Spinal cord (tissue), 10 donors: Measurements from ENCODE around the gene ABL1. TPM values are rescaled to one million over a fixed set of nuclear protein-coding genes. Genes with fewer than 3 reads are reported as not detected.

ENCODE experiments used
- DNase-seq, 6 donors: peaks; one replicate each; pipeline versions ENCODE4 v3.0.0 to v3.0.0-alpha.2; 2013 to 2015; ENCODE audit warnings: low spot score in 6 of 6, low read depth in 4 of 6
- H3K27ac ChIP-seq: one replicate; pipeline ENCODE4 v1.5.1; 2013; ENCODE audit warnings: low read depth, low read length, control low read depth
- H3K27me3 ChIP-seq: one replicate; pipeline ENCODE4 v1.6.1; 2013; ENCODE audit warnings: low read length; ENCODE audit not compliant: control insufficient read depth, insufficient read depth
- H3K36me3 ChIP-seq: one replicate; pipeline ENCODE4 v1.6.1; 2013; ENCODE audit warnings: low read length; ENCODE audit not compliant: control insufficient read depth, insufficient read depth
- H3K4me1 ChIP-seq: one replicate; pipeline ENCODE4 v1.6.1; 2013; ENCODE audit warnings: low read length; ENCODE audit not compliant: control insufficient read depth, insufficient read depth
- H3K4me3 ChIP-seq: one replicate; pipeline ENCODE4 v1.5.1; 2013; ENCODE audit warnings: low read depth, low read length, control low read depth
- H3K9me3 ChIP-seq: one replicate; pipeline ENCODE4 v1.6.1; 2013; ENCODE audit warnings: low read length; ENCODE audit not compliant: control insufficient read depth, insufficient read depth
- WGBS: methylation state at CpG from one replicate; pipeline ENCODE4 v1.1.5; 2013; ENCODE audit warnings: missing lambda C conversion rate; ENCODE audit not compliant: insufficient coverage; 5-methylcytosine and 5-hydroxymethylcytosine counted together
- polyA plus RNA-seq, 2 donors: library from polyadenylated mRNA; unstranded; fragments of 120-200 nt; gene quantifications; one replicate each; pipeline ENCODE4 v1.2.1, GENCODE V29; 2013; ENCODE audit not compliant: insufficient read length in 2 of 2
- total RNA-seq, 2 donors: library from RNA; depleted of rRNA in 1 of 2; stranded (reverse); fragments of 120-200 nt in 1 of 2; fragments of >200 nt in 1 of 2; gene quantifications; one replicate each; pipeline versions ENCODE4 v1.2.3 to v1.2.4, GENCODE V29; 2013 to 2014
- donor health status: healthy.

The ABL1 gene
- total and polyA plus RNA-seq, 4 donors, result 36.6 to 72.7 (median 63.6) TPM

DNA sequence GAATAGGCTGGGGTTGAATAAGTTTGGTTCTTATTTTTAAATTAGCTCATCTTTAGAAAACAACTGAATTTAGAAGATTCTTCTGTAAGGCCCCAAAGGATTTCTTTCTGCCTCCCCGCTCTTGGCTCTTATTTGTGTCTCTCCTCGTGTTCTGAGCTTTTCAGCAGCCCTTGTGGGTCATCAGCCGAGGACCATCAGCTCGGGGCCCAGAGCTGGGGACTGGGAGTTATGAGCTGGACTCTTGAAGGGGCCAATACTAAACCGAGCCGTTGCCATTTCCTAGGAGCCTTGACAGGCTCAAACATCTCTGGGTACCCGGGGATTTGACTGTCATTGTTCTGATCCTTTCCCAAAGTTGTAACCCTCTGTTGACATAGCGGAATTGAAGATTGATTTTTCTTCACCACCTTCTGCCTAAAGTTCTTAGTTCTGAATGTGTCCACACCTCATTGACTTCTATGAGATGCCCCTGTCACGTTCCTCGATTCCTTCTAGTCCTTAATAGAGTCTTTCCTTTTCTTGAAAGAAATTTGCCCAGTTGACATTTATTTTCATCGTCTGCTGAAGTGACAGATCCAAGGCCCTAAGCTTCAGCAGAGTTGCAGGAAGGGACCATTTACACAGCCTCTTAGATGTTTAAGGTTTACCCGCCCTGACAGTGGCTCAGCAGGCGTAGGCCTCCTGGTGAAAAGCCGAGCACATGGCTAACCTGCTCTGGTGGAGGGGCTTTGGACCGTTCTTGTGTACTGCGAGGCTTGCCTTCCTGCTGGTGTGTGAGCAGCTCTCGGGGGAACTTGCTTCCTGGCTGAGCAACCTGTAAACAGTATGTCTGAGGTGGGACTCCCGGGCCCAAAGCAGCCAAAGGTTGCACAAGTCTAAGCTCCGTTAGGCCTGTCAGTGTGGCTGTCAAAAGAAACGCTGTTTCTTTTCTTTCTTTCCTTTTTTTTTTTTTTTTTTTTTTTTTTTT, 24.0 kb downstream of the ABL1 start:
- no peaks in the 10 kb centered on the region for H3K27me3 ChIP-seq
- peaks cover 41% of the 10 kb centered on the region for H3K36me3 ChIP-seq
- H3K9me3 ChIP-seq, result no peaks in the 10 kb centered on the region
- no peak for DNase-seq
- peaks cover 28% of the 10 kb centered on the region for H3K4me1 ChIP-seq
- WGBS, result 65% methylated on average over 16 of the region's 20 CpGs
- peak overlapping the region; percentile 59 for H3K27ac ChIP-seq
- H3K4me3 ChIP-seq, result no peak overlapping the region

DNA sequence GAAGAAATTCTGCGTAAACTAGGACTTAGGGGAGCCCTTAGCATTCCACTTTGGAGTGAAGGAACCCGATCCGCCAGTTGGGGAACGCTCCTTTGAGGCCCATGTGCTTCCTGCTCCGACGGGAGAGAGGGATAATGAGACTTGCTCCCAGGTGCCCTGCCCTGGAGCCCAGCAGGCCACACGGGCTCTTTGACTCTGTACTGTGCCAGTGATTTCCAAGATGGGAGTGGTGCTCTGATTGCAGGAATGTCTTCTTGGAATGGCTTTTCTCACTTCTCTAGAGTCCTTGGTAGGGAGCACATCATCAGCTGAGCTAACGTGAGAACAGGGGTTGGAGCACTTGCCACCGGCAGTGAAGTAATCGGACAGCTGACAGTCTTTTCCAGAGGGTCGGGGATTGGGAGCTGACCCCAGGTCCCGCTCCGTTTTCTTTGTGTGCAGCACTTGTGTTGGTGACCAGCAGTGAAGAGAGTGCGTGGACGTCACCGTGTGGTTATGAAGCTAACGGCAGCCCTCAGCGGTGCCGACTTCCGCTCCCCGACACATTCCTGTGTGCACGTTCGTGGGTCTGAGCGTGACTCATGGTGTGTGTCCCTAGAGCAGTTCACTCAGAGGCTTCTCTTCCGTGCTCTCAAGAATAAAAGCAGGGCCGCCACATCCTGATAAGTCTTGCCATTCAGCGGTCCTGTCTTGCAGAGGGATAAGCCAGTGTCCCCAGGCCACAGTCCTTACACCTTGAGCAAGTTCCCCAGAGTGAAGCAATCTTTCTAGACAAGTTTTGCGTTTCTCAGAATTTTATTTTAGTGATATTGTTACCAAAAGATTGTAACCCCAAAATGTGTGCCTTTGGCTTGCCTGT, 25.6 kb downstream of the ABL1 start:
- 55% methylated on average over 27 of the region's 28 CpGs for WGBS
- peak in 1 of 6 donors; percentile 60 for DNase-seq
- H3K27ac ChIP-seq, result peak overlapping the region; percentile 67
- peaks cover 29% of the 10 kb centered on the region for H3K4me1 ChIP-seq
- no peak overlapping the region for H3K4me3 ChIP-seq
- peaks cover 40% of the 10 kb centered on the region for H3K36me3 ChIP-seq
- no peaks in the 10 kb centered on the region for H3K9me3 ChIP-seq
- no peaks in the 10 kb centered on the region for H3K27me3 ChIP-seq

DNA sequence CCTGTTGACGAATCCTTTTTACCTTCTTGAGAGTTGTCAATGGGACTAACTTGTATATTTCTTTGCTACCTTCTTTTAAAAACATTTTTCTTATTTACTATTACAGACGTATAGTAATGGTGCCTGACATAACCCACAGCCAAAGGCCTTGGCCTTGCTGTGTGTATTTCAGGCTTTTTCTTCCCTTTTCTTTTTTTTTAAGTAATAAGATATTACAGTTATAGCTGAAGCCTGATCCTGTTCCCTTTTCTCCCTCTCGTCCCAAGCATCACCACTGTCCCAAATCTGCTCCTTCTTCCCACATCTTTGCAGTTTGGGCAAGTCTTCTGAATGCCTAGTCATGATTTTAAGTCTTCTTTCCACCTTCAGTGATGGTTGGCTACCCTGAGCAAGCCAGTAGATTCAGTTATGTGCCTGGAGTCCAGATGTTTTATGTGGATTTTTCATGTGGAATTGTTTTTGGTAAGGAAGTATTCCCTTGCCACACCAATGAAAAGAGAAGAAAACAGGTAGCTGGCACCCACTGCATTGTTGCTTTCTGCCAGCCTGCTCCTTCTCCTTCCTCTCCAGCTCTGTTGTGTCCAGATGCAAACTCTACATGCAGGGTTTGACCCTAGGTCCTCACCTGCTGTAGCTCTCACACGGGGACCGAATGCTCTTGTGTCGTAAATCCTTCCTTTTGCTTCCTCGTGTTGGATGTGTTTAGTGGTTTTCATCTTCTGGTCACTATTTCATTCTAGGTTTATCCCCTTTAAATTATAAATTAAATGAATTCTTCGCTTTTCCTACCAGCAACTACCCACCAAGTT, 26.5 kb downstream of the ABL1 start:
- Histone ChIP-seq H3K27me3 (no peaks in the 10 kb centered on the region), H3K27ac (peak overlapping the region; percentile 57)
- no CpG with 5 or more reads among the region's 8 CpGs for WGBS

DNA sequence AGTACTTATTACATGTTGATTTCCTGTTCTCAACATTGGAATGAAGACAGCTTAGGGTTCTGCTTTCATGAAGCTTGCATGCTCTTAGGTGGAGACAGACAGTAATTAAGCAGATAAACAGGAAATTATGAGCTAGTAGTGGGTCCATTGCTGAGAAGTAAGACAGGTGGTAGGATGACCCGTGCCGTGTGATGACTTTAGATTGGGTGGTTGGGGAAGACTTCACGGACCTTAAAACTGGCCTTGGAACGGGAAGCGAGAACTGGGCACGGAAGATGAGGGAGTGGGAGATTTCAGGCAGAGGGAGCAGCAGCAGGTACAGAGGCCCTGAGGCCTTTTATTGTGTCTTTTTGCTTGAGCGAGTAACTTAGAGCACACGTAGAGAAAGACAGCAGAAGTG, 27.2 kb downstream of the ABL1 start:
- H3K4me3 ChIP-seq, result no peak overlapping the region
- WGBS, result 92% methylated on average over 8 of the region's 8 CpGs
- peaks cover 33% of the 10 kb centered on the region for H3K36me3 ChIP-seq
- H3K9me3 ChIP-seq, result no peaks in the 10 kb centered on the region
- no peak overlapping the region for H3K27ac ChIP-seq
- no peaks in the 10 kb centered on the region for H3K27me3 ChIP-seq
- peaks cover 29% of the 10 kb centered on the region for H3K4me1 ChIP-seq
- DNase-seq, result no peak

More for the DNA sequence above, 26.5 kb downstream of the ABL1 start:
- Histone ChIP-seq H3K36me3 (peaks cover 33% of the 10 kb centered on the region), H3K4me1 (peaks cover 29% of the 10 kb centered on the region), H3K4me3 (no peak overlapping the region), H3K9me3 (no peaks in the 10 kb centered on the region)
- DNase-seq, result no peak

DNA sequence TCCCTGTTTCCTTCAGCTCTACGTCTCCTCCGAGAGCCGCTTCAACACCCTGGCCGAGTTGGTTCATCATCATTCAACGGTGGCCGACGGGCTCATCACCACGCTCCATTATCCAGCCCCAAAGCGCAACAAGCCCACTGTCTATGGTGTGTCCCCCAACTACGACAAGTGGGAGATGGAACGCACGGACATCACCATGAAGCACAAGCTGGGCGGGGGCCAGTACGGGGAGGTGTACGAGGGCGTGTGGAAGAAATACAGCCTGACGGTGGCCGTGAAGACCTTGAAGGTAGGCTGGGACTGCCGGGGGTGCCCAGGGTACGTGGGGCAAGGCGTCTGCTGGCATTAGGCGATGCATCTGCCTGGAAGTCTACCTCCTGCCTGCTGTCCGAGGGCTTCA, 27.7 kb downstream of the ABL1 start:
- Histone ChIP-seq H3K9me3 (no peaks in the 10 kb centered on the region), H3K36me3 (peaks cover 33% of the 10 kb centered on the region), H3K27me3 (no peaks in the 10 kb centered on the region), H3K4me3 (no peak overlapping the region), H3K4me1 (peaks cover 29% of the 10 kb centered on the region), H3K27ac (peak overlapping the region; percentile 27)
- WGBS, result 82% methylated on average over 23 of the region's 23 CpGs
- DNase-seq, result no peak

DNA sequence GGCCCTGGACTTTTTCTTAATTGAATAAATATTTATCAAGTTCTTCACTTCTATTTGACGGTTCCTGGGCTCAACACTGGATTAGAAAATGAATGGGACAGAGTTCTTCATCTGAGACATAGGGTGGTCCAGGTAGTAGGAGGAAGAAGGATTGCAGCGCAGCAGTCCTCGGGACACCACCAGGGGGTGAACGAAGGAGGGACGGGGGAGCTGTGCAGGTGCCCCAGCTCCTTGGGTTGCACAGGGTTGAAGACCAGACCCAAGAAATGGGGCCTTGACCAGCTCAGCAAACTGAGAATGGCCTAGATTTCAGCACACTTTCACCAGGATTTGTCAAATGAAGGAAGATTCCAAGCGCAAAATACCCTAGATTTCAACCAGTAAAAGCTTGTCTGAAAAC, 29.5 kb downstream of the ABL1 start:
- H3K4me3 ChIP-seq, result no peak overlapping the region
- no peaks in the 10 kb centered on the region for H3K9me3 ChIP-seq
- H3K4me1 ChIP-seq, result peaks cover 39% of the 10 kb centered on the region
- no peaks in the 10 kb centered on the region for H3K27me3 ChIP-seq
- H3K27ac ChIP-seq, result no peak overlapping the region
- WGBS, result 89% methylated on average over 5 of the region's 6 CpGs
- no peak for DNase-seq
- peaks cover 31% of the 10 kb centered on the region for H3K36me3 ChIP-seq

DNA sequence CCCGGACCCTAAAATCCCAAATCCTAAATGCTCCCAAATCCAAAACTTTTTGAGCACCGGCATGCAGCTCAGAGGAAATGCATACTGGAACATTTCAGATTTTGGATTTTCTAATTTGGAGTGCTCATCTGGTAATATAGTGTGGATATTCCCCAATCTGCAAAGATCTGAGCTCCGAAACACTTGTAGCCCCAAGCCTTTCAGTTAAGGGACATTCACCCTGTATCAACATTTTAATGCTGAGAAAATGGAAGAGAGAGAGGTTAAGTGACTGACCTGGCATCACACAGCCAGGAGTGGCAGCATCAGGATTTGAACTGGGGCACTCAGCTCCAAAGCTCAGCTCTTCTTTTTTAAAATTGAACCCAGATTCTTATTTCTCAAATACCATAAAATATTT, 30.9 kb downstream of the ABL1 start:
- no peak overlapping the region for H3K4me3 ChIP-seq
- peaks cover 42% of the 10 kb centered on the region for H3K4me1 ChIP-seq
- no CpG with 5 or more reads among the region's 3 CpGs for WGBS
- H3K27ac ChIP-seq, result no peak overlapping the region
- H3K27me3 ChIP-seq, result no peaks in the 10 kb centered on the region
- H3K9me3 ChIP-seq, result no peaks in the 10 kb centered on the region
- H3K36me3 ChIP-seq, result peaks cover 22% of the 10 kb centered on the region
- DNase-seq, result no peak

DNA sequence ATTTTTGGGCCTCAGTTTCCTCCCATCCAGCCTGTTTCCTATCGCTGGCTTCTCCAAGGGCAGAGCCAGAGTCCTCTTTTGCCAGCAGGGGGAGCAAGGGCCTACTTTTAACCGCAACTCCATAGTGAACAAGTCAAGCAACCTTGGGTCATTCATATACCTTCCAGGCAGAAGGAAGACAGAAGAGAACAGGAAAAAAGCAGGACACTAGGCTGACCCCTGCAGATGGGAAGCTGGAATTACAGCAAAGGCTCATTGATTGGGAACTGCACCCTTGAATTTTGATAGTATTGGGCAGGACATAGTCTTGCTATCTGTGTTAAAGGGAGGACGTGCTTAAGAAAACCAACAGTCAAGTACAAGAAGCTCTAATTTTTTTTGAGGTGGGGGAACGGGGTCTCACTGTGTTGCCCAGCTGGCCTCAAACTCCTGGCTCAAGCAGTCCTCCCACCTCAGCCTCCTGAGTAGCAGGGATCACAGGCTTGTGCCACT, 31.5 kb downstream of the ABL1 start:
- H3K27ac ChIP-seq, result no peak overlapping the region
- DNase-seq, result peak in 4 of 6 donors; percentile 66 to 96 (median 84)
- WGBS, result 27% methylated on average over 3 of the region's 4 CpGs
- no peaks in the 10 kb centered on the region for H3K9me3 ChIP-seq
- H3K36me3 ChIP-seq, result peaks cover 21% of the 10 kb centered on the region
- no peaks in the 10 kb centered on the region for H3K27me3 ChIP-seq
- peaks cover 47% of the 10 kb centered on the region for H3K4me1 ChIP-seq
- no peak overlapping the region for H3K4me3 ChIP-seq

DNA sequence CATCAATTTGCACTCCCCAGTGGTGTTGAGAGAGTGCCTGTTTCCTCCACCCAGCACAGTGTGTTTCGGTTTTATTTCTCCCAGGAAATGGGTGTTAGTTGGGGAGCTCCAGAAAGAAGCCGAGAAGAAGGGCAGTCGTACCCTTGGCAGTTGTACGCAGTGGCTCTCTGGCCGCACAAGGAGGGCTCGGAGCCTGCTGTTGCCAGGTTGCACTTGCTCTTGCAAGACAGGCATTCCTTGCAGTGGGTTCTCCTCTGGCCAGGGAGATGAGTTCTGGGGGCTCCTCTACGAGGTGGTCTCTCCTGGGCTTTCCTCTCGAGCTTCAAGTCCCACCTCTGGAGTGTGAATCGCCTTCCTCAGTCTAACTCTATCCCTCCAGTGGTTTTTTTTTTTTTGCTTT, 32.5 kb downstream of the ABL1 start:
- DNase-seq, result no peak
- H3K27ac ChIP-seq, result no peak overlapping the region
- peaks cover 28% of the 10 kb centered on the region for H3K36me3 ChIP-seq
- no peak overlapping the region for H3K4me3 ChIP-seq
- H3K27me3 ChIP-seq, result no peaks in the 10 kb centered on the region
- WGBS, result 58% methylated on average over 7 of the region's 9 CpGs
- no peaks in the 10 kb centered on the region for H3K9me3 ChIP-seq
- peaks cover 57% of the 10 kb centered on the region for H3K4me1 ChIP-seq
